Measurements from ENCODE around the gene SOCS2. TPM values are rescaled to one million over a fixed set of nuclear protein-coding genes. Genes with fewer than 3 reads are reported as not detected.

Gene SOCS2
- total and polyA plus RNA-seq, 10 of the 15 experiments (the other 5 are each of a cell fraction or from before 2014, with no cell fraction given): 2.6 to 12.0 (median 7.2) TPM

DNA sequence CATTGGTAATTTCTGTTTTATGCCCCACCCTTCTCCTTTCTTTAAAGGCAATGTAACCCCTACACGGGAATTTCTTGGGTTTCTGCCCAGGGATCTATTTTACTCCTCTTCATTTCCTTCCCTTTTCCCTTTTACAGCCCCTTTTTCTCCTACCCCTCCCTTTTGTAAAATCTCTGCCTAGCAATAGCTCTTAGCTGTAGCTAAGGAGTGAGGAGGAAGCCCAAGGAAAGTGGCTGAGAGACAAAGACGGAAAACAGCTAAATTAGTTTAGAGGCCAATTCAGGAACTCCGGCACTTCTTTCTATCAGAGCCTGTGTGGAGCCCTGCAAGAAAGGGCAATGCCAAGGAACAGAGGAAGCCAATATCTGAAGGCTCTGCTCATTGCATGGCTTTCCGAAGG, 40.3 kb downstream of the SOCS2 start (continued):
- TF ChIP-seq, protein P1, sequence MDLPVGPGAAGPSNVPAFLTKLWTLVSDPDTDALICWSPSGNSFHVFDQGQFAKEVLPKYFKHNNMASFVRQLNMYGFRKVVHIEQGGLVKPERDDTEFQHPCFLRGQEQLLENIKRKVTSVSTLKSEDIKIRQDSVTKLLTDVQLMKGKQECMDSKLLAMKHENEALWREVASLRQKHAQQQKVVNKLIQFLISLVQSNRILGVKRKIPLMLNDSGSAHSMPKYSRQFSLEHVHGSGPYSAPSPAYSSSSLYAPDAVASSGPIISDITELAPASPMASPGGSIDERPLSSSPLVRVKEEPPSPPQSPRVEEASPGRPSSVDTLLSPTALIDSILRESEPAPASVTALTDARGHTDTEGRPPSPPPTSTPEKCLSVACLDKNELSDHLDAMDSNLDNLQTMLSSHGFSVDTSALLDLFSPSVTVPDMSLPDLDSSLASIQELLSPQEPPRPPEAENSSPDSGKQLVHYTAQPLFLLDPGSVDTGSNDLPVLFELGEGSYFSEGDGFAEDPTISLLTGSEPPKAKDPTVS (IDR thresholded peaks at IDR 0.05; ENCODE audit: low read depth, low read length): no peak
- TF ChIP-seq, protein P2, sequence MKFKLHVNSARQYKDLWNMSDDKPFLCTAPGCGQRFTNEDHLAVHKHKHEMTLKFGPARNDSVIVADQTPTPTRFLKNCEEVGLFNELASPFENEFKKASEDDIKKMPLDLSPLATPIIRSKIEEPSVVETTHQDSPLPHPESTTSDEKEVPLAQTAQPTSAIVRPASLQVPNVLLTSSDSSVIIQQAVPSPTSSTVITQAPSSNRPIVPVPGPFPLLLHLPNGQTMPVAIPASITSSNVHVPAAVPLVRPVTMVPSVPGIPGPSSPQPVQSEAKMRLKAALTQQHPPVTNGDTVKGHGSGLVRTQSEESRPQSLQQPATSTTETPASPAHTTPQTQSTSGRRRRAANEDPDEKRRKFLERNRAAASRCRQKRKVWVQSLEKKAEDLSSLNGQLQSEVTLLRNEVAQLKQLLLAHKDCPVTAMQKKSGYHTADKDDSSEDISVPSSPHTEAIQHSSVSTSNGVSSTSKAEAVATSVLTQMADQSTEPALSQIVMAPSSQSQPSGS (IDR thresholded peaks at IDR 0.05; ENCODE audit: low read length): no peak

DNA sequence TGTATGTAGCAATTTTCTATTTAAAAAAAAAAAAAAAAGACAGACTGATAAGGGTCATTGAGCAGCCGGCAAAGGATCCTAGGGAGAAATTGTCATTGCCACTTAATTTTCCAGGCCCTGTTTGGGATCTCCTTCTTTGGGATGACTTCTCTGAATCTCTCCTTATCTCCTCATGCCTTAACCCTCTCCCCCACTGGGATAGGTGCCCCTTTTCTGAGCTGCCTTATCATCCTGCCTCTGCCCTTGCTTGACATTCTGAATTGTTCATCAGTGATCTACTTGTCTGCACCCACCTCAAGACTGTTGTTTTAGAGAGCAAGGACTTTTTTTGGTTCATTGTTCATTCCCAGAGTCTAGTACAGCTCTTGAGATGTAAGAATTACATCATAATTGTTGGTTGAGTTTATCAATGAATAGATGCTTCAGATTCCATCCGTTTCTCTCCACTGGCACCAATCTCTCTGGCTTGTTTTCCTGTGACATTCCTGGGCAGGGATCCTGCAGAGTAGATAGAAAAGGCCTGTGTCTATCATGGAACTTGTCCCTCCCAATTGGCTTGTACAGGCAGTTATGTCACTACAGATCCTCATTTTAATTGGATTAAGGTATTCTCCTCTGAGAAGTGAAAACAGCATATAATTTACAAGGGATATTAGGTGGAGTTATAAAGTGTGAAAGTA, 42.6 kb downstream of the SOCS2 start:
- no peaks in the 10 kb centered on the region; a peak in 1 of 4 replicates for H3K27me3 ChIP-seq (replicated peaks in 1 of 2; ENCODE audit: control insufficient read depth in 2 of 2, insufficient read depth in 2 of 2, low read length in 1 of 2)
- H3K4me3 ChIP-seq: no peak overlapping the region
- H3K9me3 ChIP-seq (replicated peaks; ENCODE audit: control insufficient read depth, insufficient read depth, low read length): no peaks in the 10 kb centered on the region; the same call in 2 of the 3 replicates
- 66% methylated on average over 2 of the region's 2 CpGs for WGBS (ENCODE audit: insufficient coverage, insufficient replicate concordance, low lambda C conversion rate, missing lambda C conversion rate)
- FAIRE-seq (no peak), ATAC-seq (no peak), DNase-seq (ENCODE audit: low read depth, low spot score) (no peak)
- no peaks in the 10 kb centered on the region for H3K4me1 ChIP-seq (ENCODE audit: control insufficient read depth, insufficient read depth, low read length)
- H3K9ac ChIP-seq (ENCODE audit: control insufficient read depth, insufficient read depth, low read length): no peak overlapping the region
- ChIA-PET CTCF (no interaction called here), POLR2A (no interaction called here), SMC1A (ENCODE audit: uncharacterized antibody, unreplicated experiment) (no interaction called here), RAD21 (ENCODE audit: unreplicated experiment) (no interaction called here)
- no peak overlapping the region for H2AFZ ChIP-seq (ENCODE audit: control insufficient read depth, low read depth, low read length)
- intact Hi-C loops (cut with micrococcal nuclease; ENCODE audit: unreplicated experiment): no loop called here
- H3K4me2 ChIP-seq (ENCODE audit: control insufficient read depth, insufficient read depth): no peak overlapping the region
- in situ Hi-C loops (cut with MboI): no loop called here
- no peaks in the 10 kb centered on the region for H4K20me1 ChIP-seq (ENCODE audit: control insufficient read depth, insufficient read depth)
- TF ChIP-seq MLLT1 (IDR thresholded peaks at IDR 0.05): no peak
- TF ChIP-seq NRF1 (conservative IDR thresholded peaks at IDR 0.05; ENCODE audit: low read depth, low read length): no peak
- no peak for TF ChIP-seq NBN (IDR thresholded peaks at IDR 0.05)
- TF ChIP-seq NR2C1 (IDR thresholded peaks at IDR 0.05): no peak
- TF ChIP-seq RAD51 (IDR thresholded peaks at IDR 0.05): no peak
- no peak for TF ChIP-seq TARDBP (IDR thresholded peaks at IDR 0.05; ENCODE audit: borderline replicate concordance)
- no peak for TF ChIP-seq SP1 (IDR thresholded peaks at IDR 0.05; ENCODE audit: low read depth, low read length)
- TF ChIP-seq PAX5 (IDR thresholded peaks at IDR 0.05; ENCODE audit: borderline replicate concordance, low read depth, low read length): no peak
- no peak for TF ChIP-seq SUPT20H (IDR thresholded peaks at IDR 0.05; ENCODE audit: borderline replicate concordance, control insufficient read depth, low read depth, low read length)
- no peak for TF ChIP-seq MTA2 (IDR thresholded peaks at IDR 0.05; ENCODE audit: low read depth)
- no peaks in the 10 kb centered on the region for H3K36me3 ChIP-seq (ENCODE audit: control insufficient read depth in 2 of 2, insufficient read depth in 2 of 2, low read length in 1 of 2)
- no peaks in the 10 kb centered on the region for H3K79me2 ChIP-seq (ENCODE audit: control insufficient read depth, insufficient read depth, low read length)
- BruUV-seq (replicated peaks): no TSS peak
- H3K27ac ChIP-seq (ENCODE audit: control insufficient read depth, insufficient read depth): no peak overlapping the region

Data from GM12878 (cell line).